Measurements from ENCODE around the gene TUBA4B. TPM values are rescaled to one million over a fixed set of nuclear protein-coding genes. Genes with fewer than 3 reads are reported as not detected.

Gene TUBA4B
- total RNA-seq, 1 donor from 2014 or later = not detected

DNA sequence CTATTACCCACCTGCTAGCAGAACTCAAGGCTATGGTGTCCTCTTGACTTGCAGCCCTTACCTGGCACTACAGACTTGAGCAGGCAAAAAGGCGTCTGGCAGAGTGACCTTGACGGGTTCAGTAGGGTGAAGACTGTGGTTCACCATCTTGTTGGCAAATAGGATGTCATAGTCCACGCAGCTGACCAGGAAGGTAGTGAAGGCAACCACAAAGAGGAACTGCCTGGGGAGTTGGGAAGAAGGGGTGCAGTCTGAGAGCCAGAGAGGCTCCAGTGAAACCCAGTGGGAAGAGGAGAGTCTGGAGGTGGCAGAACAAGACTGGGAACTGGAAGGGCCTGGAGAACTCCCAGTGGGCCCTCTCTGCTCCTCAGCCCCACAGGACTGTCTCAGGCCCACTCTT is 27.7 kb upstream of the TUBA4B start:
- H3K4me1 Mint-ChIP-seq (ENCODE audit: unreplicated experiment) = peaks cover 17% of the 10 kb centered on the region
- H3K4me3 Mint-ChIP-seq (ENCODE audit: unreplicated experiment) = no peak overlapping the region
- H3K9me3 Mint-ChIP-seq (ENCODE audit: unreplicated experiment) = no peaks in the 10 kb centered on the region
- TF ChIP-seq, protein P1, sequence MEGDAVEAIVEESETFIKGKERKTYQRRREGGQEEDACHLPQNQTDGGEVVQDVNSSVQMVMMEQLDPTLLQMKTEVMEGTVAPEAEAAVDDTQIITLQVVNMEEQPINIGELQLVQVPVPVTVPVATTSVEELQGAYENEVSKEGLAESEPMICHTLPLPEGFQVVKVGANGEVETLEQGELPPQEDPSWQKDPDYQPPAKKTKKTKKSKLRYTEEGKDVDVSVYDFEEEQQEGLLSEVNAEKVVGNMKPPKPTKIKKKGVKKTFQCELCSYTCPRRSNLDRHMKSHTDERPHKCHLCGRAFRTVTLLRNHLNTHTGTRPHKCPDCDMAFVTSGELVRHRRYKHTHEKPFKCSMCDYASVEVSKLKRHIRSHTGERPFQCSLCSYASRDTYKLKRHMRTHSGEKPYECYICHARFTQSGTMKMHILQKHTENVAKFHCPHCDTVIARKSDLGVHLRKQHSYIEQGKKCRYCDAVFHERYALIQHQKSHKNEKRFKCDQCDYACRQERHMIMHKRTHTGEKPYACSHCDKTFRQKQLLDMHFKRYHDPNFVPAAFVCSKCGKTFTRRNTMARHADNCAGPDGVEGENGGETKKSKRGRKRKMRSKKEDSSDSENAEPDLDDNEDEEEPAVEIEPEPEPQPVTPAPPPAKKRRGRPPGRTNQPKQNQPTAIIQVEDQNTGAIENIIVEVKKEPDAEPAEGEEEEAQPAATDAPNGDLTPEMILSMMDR (IDR thresholded peaks at IDR 0.05) = no peak
- no peak for DNase-seq (ENCODE audit: extremely low spot score, unreplicated experiment)
- peaks cover 33% of the 10 kb centered on the region for H3K36me3 Mint-ChIP-seq (ENCODE audit: unreplicated experiment)
- H3K27ac Mint-ChIP-seq (ENCODE audit: unreplicated experiment) = no peak overlapping the region
- no peaks in the 10 kb centered on the region for H3K27me3 Mint-ChIP-seq (ENCODE audit: unreplicated experiment)

DNA sequence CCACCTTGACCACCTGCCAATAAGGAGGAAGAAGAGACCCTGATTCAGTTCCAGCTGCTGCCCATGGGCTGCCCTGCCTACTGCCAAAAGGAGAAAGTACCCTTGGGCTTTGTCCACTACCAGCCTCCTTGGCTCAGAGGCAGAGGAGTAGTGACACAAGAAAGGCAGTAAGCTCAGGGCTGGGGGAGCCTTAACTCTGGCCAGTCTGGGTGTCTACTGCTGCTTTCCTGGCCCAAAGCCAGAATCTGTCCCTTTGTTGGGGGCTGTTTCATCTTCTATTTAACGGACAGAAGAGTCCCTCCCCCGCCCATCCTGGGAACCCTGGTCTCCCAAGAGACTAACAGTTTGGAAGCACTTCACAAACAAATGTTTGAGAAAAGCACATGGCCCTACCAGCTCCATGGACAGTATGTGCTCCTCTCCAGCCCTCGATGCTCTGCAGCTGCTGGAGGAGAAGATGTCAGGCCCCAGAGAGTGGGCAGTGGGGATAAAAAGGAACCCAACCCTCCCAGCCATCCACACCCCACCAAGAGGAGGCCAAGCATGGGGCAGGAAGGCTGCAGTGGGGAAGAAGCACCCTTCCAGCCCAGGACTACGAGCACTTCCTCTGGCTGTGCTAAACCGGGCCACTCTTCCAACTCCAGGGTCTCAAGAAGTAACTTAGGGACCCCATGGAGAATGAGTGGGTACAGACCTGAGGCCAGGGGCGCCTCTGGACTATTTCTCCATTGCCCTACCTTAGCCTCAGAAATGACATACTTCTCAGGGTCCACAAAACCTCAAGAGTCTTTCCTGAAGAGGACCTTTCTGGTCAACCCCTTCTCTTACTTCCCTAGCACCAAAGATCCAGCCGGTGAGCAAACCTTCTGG is 24.8 kb upstream of the TUBA4B start:
- no peak for DNase-seq (ENCODE audit: extremely low spot score, unreplicated experiment)
- H3K4me1 Mint-ChIP-seq (ENCODE audit: unreplicated experiment) = peaks cover 26% of the 10 kb centered on the region
- TF ChIP-seq, protein P1 (IDR thresholded peaks at IDR 0.05) = no peak
- H3K36me3 Mint-ChIP-seq (ENCODE audit: unreplicated experiment) = peaks cover 28% of the 10 kb centered on the region
- H3K4me3 Mint-ChIP-seq (ENCODE audit: unreplicated experiment) = peak overlapping the region; percentile 95
- no peaks in the 10 kb centered on the region for H3K27me3 Mint-ChIP-seq (ENCODE audit: unreplicated experiment)
- H3K27ac Mint-ChIP-seq (ENCODE audit: unreplicated experiment) = peak overlapping the region; percentile 71
- H3K9me3 Mint-ChIP-seq (ENCODE audit: unreplicated experiment) = no peaks in the 10 kb centered on the region

DNA sequence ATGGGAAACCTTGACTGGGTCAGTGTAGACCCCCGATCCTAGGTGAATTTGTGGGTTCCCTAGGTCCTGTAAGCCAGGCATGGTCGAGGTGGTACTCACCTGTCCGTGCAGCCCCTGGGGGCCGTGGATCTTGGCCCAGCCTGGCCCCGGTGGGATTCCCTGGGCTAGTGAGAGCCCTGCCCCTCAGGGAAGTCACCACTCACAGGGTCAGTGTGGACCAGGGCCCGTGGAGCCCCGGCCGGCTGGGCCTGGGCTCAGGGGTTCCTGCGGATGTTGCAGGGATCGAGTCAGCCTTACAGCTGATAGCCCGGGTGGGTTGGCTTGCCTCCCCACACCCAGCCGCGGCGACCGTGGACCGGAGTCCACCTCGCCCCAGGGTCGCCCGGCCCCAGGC is 24.1 kb upstream of the TUBA4B start:
- Mint-ChIP-seq H3K27me3 (ENCODE audit: unreplicated experiment) (no peaks in the 10 kb centered on the region), H3K4me1 (ENCODE audit: unreplicated experiment) (peaks cover 26% of the 10 kb centered on the region), H3K27ac (ENCODE audit: unreplicated experiment) (peak overlapping the region; percentile 71), H3K4me3 (ENCODE audit: unreplicated experiment) (peak overlapping the region; percentile 95), H3K36me3 (ENCODE audit: unreplicated experiment) (peaks cover 30% of the 10 kb centered on the region), H3K9me3 (ENCODE audit: unreplicated experiment) (no peaks in the 10 kb centered on the region)
- TF ChIP-seq, protein P1 (IDR thresholded peaks at IDR 0.05) = no peak
- no peak for DNase-seq (ENCODE audit: extremely low spot score, unreplicated experiment)

DNA sequence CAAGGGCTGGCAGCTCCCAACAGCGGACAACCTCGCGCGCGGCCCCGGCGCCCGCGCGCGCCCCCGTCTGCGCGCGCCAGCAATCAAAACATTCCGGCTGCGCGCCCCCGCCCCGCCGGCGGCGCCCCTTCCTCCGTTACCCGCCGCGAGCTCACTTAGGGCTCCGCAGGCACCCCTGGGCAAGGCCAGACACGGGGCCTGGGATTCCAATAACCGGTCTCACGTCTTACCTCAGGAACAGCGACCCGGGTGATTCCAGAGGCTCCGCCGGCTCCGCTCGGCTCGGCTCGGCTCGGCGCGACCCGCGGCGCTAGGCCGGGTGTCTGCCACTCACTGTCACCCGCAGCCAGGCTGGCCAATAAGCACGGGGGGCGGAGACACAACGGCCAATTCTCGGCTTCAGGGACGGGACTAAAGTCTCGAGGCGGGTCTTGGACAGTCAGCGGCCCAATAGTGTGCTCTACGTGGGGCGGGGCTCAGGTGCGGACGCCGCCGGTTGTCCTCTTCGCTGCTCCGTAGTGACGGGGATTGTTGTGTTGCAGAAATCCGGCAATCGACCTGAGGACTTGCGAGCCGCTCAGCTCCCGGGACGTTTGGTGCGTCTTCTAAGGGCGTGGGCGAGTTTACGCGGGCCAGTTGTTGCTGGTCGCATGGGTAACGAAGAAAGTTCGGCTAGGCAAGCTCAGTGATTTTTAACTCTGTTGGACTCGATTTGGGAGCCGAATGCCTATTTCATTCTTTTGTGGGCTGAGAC is 23.6 kb upstream of the TUBA4B start, which contains the start of the genes ANKZF1 and ATG9A:
TSS of gene ANKZF1 (plus strand) at position 502 of the 754 bp plus-strand sequence. CDS start 452 bp downstream, outside the sequence.
TSS of gene ATG9A (minus strand) at position 332 of the 754 bp plus-strand sequence. CDS start 1,612 bp downstream, outside the sequence.
- peaks cover 26% of the 10 kb centered on the region for H3K4me1 Mint-ChIP-seq (ENCODE audit: unreplicated experiment)
- no peaks in the 10 kb centered on the region for H3K27me3 Mint-ChIP-seq (ENCODE audit: unreplicated experiment)
- peak within 1 kb of the TSS; percentile 98 for H3K27ac Mint-ChIP-seq (ENCODE audit: unreplicated experiment)
- TF ChIP-seq, protein P1 (IDR thresholded peaks at IDR 0.05) = no peak
- peak within 1 kb of the TSS; percentile 95 for H3K4me3 Mint-ChIP-seq (ENCODE audit: unreplicated experiment)
- peak; percentile 99 for DNase-seq (ENCODE audit: extremely low spot score, unreplicated experiment)
- no peaks in the 10 kb centered on the region for H3K9me3 Mint-ChIP-seq (ENCODE audit: unreplicated experiment)
- H3K36me3 Mint-ChIP-seq (ENCODE audit: unreplicated experiment) = peaks cover 32% of the 10 kb centered on the region
